MCF 10A (cell line): Measurements from ENCODE around the gene HJV. TPM values are rescaled to one million over a fixed set of nuclear protein-coding genes. Genes with fewer than 3 reads are reported as not detected.

Experiments
- BruUV-seq: library from RNA; stranded (reverse); fragments of 400-500 nt; replicated peaks from 2 replicates; lab custom pipeline; 2021; lab: Mats Ljungman, UMichigan
- CTCF ChIA-PET: fragments of 300-600 bp; sonication (Branson Sonifier 250); formaldehyde crosslinking; extraction: SDS; loops from one replicate; lab custom pipeline; 2021; ENCODE audit warnings: antibody characterized with exemption, inconsistent platforms; lab: Yijun Ruan, JAX
- POLR2A ChIA-PET: fragments of 300-600, 350-650 bp; sonication (Branson Sonifier 250); formaldehyde crosslinking; extraction: SDS; loops from one replicate; lab custom pipeline; 2020; ENCODE audit warnings: antibody characterized with exemption, inconsistent platforms; lab: Yijun Ruan, JAX
- DNase-seq: peaks from one replicate; pipeline ENCODE4 v3.0.0-alpha.2; 2018; ENCODE audit not compliant: unreplicated experiment
- H3K27ac Mint-ChIP-seq: one replicate; pipeline ENCODE4 v1.8.0; 2022; ENCODE audit warnings: mild to moderate bottlenecking, low read depth, mixed read lengths; ENCODE audit not compliant: unreplicated experiment
- H3K27me3 Mint-ChIP-seq: one replicate; pipeline ENCODE4 v1.8.0; 2022; ENCODE audit warnings: mixed read lengths; ENCODE audit not compliant: insufficient read depth, unreplicated experiment
- H3K36me3 Mint-ChIP-seq: one replicate; pipeline ENCODE4 v1.8.0; 2022; ENCODE audit warnings: mild to moderate bottlenecking, moderate library complexity, mixed read lengths; ENCODE audit not compliant: insufficient read depth, unreplicated experiment
- H3K4me1 Mint-ChIP-seq: one replicate; pipeline ENCODE4 v1.8.0; 2022; ENCODE audit warnings: mixed read lengths; ENCODE audit not compliant: insufficient read depth, unreplicated experiment
- H3K4me3 Mint-ChIP-seq: one replicate; pipeline ENCODE4 v1.8.0; 2022; ENCODE audit warnings: mild to moderate bottlenecking, moderate library complexity, mixed read lengths; ENCODE audit not compliant: unreplicated experiment
- H3K9me3 Mint-ChIP-seq: one replicate; pipeline ENCODE4 v1.8.0; 2022; ENCODE audit warnings: mixed read lengths; ENCODE audit not compliant: unreplicated experiment
- CTCF ChIP-seq: fragments of 200-600 bp; IDR thresholded peaks from one replicate; pipeline ENCODE4 v1.8.0; 2022; ENCODE audit warnings: antibody characterized with exemption, mild to moderate bottlenecking; ENCODE audit not compliant: unreplicated experiment
- intact Hi-C: fragments of 100-400 bp; cut with micrococcal nuclease; formaldehyde crosslinking; loops from 2 replicates; pipeline ENCODE4 v1.14.1; 2022
- total RNA-seq: library from RNA; stranded (reverse); gene quantifications from 2 replicates; pipeline ENCODE4 v1.2.3, GENCODE V29; 2022

HJV gene
- total RNA-seq, 1 experiment from 2014 or later, result not detected

GRCh38 chr1:145990249-145990855 lies 31.2 kb downstream of the HJV start:
- Mint-ChIP-seq H3K36me3 (peaks cover 72% of the 10 kb centered on the region), H3K27ac (peak overlapping the region; percentile 95), H3K27me3 (no peaks in the 10 kb centered on the region), H3K4me1 (peaks cover 26% of the 10 kb centered on the region), H3K9me3 (no peaks in the 10 kb centered on the region), H3K4me3 (peak overlapping the region; percentile 11)
- ChIA-PET POLR2A (interaction anchor here (0.6 to 28.8 kb wide), 13 partner anchors 4 to 166 kb away, joined by 3 to 1309 read pairs (median 7); partner anchors contain the start of genes ANKRD34A, LIX1L, PIAS3 and POLR3C), CTCF (interaction anchor here (0.7 to 24.2 kb wide), 7 partner anchors 12 to 145 kb away, joined by 3 to 773 read pairs (median 6); partner anchors contain the start of genes ANKRD34A, HJV, LIX1L and NUDT17)
- peak; percentile 50 for DNase-seq
- no TSS peak for BruUV-seq
- TF ChIP-seq CTCF, result no peak
- intact Hi-C loops, result no loop called here

GRCh38 chr1:145988773-145989172 lies 32.8 kb downstream of the HJV start:
- POLR2A ChIA-PET, result interaction anchor here (0.7 to 28.8 kb wide), 8 partner anchors 2 to 97 kb away, joined by 3 to 1309 read pairs (median 4); partner anchors contain the start of genes ANKRD34A, POLR3GL and TXNIP
- DNase-seq, result no peak
- TF ChIP-seq CTCF, result no peak
- Mint-ChIP-seq H3K9me3 (no peaks in the 10 kb centered on the region), H3K4me1 (peaks cover 38% of the 10 kb centered on the region), H3K36me3 (peaks cover 57% of the 10 kb centered on the region), H3K4me3 (no peak overlapping the region), H3K27ac (no peak overlapping the region), H3K27me3 (no peaks in the 10 kb centered on the region)
- intact Hi-C loops, result no loop called here
- no TSS peak for BruUV-seq
- CTCF ChIA-PET, result interaction anchor here (0.7 to 24.2 kb wide), 6 partner anchors 9 to 96 kb away, joined by 3 to 773 read pairs (median 4); partner anchors contain the start of gene HJV

GRCh38 chr1:145987926-145988325 lies 33.6 kb downstream of the HJV start:
- ChIA-PET CTCF (interaction anchor here (1.2 to 24.2 kb wide), 5 partner anchors 10 to 96 kb away, joined by 3 to 773 read pairs (median 5); partner anchors contain the start of gene HJV), POLR2A (interaction anchor here (0.9 to 28.8 kb wide), 7 partner anchors 1 to 96 kb away, joined by 3 to 1309 read pairs (median 4); partner anchors contain the start of genes ANKRD34A, POLR3GL and TXNIP)
- H3K4me1 Mint-ChIP-seq, result peaks cover 46% of the 10 kb centered on the region
- H3K27ac Mint-ChIP-seq, result peak overlapping the region; percentile 7
- H3K9me3 Mint-ChIP-seq, result no peaks in the 10 kb centered on the region
- intact Hi-C loops, result no loop called here
- BruUV-seq, result no TSS peak
- H3K4me3 Mint-ChIP-seq, result no peak overlapping the region
- H3K36me3 Mint-ChIP-seq, result peaks cover 48% of the 10 kb centered on the region
- no peak for DNase-seq
- TF ChIP-seq CTCF, result no peak
- H3K27me3 Mint-ChIP-seq, result no peaks in the 10 kb centered on the region

GRCh38 chr1:145986551-145986950 lies 35.0 kb downstream of the HJV start:
- H3K4me3 Mint-ChIP-seq, result no peak overlapping the region
- H3K36me3 Mint-ChIP-seq, result peaks cover 34% of the 10 kb centered on the region
- no peak for DNase-seq
- peaks cover 33% of the 10 kb centered on the region for H3K4me1 Mint-ChIP-seq
- peak overlapping the region; percentile 11 for H3K27ac Mint-ChIP-seq
- ChIA-PET POLR2A (interaction anchor here (1.1 to 28.8 kb wide), 6 partner anchors 0 to 67 kb away, joined by 4 to 1309 read pairs (median 118); partner anchors contain the start of genes ANKRD34A, LIX1L, POLR3GL and TXNIP), CTCF (interaction anchor here (0.6 to 24.2 kb wide), 3 partner anchors 8 to 60 kb away, joined by 3 to 773 read pairs (median 139); partner anchors contain the start of gene HJV)
- no TSS peak for BruUV-seq
- intact Hi-C loops, result loop anchor here (1.0 kb wide), 1 partner anchor 10 kb away; the partner anchor contains the start of gene TXNIP
- TF ChIP-seq CTCF, result no peak
- H3K27me3 Mint-ChIP-seq, result no peaks in the 10 kb centered on the region
- no peaks in the 10 kb centered on the region for H3K9me3 Mint-ChIP-seq
